ENCODE results near the gene PRKD3.
A peak's percentile ranks its signal among the peaks of the same experiment; 100 is the strongest.

PRKD3 gene

DNA sequence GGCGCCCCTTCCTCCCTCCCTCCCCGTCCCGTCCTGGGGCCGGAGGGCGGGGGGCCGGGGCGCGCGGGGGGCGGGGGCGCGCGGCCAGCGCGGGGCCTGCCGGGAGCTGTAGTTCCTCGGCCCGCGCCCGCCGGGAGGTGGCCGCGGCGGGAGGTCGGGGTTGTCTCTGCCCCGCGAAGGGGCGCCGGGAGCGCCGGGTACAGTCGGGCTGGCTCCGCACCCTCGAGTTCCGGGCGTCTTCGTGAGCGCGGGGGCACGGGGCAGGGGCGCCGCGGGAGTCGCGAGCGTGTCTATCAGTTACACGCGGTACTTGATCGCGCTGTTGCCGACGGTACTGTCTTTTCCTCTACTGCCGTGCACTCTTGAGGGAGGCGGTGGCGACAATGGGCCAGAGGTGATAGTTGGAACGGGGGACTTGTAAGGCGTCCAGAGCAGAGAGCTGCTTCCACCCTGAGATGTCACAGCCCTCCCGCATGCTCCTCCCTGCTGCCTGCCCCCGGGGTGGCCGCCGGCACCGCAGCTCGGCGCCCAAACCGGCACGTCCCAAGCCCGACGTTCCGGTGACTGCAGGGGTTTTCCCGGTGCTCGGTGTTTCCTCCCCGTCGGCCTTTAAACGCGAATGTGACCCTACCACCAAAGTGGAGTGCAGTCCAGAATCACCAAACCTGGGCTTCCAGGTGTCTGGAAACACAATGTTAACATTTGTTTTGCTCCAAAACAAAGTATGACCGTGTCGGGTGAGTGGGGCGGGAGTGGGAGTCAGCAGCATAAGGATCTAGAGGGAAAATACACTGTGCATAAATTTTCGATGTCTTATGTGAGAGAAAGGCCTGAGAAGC is at the start of gene PRKD3:
TSS of gene PRKD3 (minus strand) at position 48 of the 839 bp plus-strand sequence. CDS start 8,309 bp downstream, outside the sequence.
- DNase-seq (ENCODE audit: low read depth) = peak; percentile 59

DNA sequence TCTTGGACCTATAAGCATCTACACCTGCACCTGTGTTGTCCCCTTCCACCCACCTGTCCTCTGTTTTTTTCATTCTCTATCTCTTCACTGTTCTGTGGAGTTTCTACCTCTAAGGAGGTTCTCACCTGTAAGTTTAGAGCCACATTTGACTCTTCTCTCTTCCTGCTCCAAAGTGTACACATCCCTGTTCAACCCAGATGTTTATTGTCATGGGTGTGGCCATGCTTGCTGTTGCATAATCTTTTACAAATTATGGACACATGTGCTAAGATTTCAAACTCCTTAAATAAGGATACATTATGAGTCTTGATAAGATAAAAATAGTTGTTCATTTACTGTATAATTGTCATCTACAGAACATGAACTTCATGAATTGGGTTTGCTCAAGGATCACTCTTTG is 47.4 kb upstream of the PRKD3 start:
- DNase-seq (ENCODE audit: low read depth) = no peak

DNA sequence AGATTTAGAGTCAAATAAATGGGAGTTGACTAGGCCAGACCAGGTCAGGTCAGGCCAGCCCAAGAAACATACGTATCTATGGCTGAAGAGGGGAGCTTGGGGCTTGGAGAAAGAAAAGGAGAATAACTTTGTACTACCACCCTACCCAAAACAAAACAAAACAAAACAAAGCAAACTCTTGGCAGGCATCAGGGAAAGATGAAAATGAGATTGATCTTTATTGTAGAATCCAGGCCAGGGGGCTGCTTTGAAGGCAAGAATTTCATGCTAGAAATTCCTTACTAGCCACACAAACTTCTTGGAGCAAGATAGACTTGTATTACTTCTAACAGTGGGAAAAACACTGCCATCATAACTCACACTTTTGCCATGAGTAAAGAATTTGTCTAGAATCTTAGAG is 46.0 kb upstream of the PRKD3 start:
- no peak for DNase-seq (ENCODE audit: low read depth)

DNA sequence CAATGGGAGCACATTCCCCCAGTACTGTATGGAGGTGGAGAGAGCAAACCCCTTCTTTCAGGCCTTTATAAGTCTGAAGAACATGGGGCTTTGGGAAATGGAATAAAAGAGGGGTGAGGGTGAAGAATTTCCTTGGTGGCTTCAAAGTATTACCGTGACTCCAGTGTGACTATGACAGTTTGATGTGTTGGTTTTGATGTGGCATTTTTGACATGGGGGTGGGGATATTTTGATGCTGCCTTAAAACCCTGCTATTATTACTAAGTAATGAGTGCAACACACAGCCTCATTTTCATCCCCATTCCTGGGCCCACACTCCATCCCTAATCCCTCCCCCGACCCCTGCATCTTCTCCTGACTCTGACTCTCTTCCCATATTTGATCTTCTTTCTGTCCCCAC is 43.4 kb upstream of the PRKD3 start:
- DNase-seq (ENCODE audit: low read depth) = peak; percentile 33

DNA sequence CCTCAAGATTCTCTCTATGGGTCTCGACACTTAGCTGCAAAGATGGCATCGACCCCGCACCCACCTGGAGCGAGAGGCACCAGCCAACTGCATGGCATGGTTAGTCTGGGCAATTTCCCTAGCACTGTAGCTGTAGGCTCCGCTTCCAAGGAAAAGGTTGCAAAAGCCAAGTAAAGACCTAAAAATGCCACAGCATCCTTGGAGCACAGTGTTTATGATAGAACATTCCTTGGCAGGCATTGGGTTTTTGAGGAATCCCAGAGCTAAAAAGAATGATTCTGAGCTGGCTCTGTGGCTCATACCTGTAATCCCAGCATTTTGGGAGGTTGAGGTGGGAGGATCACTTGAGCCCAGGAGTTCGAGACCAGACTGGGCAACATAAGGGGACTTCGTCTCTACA is 42.7 kb upstream of the PRKD3 start:
- DNase-seq (ENCODE audit: low read depth) = no peak

DNA sequence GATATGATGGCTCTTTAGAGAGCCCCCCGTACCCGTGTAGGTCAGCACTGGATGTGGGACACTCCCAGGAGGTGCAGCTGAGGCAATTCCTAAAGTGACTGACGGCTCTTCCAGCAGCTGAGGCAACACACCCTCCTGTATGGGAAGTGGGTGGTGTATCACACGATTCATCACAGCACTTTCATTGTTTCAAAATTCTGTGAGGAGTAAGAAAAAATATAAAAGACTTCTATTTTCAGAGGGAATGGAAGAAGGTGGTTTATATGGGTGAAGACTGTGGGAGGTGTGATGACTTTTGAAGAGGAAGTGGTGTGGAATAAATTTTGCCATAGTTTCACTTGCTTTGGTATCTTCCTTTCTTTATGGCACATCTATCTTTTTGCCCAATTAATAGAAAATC is 42.1 kb upstream of the PRKD3 start:
- no peak for DNase-seq (ENCODE audit: low read depth)

DNA sequence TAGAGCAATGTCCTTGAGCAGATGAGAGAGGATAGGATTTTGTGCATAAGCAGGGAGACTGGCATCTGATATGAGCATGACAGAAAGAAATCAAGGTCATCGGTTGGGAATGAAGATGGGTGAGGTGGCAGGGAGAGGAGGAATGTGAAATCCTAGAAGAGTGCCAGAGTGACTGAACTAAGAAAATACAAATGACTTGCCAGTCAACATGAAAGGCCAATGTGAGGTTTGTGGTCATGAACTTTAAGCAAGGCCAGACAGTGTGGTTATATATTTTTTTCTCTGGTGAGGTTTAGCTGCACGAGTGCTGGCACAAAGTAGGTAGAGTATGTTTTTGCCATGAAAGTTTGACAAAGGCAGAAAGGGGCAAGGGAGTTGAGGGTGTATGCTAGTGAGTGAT is 41.0 kb upstream of the PRKD3 start:
- DNase-seq (ENCODE audit: low read depth) = no peak

DNA sequence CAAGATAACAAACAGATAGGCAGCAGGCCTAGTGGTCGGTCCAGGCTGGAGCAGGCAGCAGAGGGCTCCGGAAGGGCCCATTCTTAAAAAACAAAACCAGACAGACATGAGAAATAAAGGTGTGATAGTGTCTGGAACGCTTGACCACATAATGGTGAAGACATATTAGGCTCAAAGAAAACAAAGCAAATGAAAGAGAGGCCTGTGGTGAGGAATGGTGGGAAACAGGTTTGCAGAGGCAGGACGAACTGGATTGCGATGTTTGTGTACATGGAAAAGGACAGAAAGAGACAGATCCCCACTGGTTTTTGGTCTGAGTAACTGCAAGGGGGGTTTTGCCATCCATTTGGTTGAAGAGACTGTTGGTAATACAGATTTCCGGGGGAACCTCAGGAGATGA is 39.7 kb upstream of the PRKD3 start:
- no peak for DNase-seq (ENCODE audit: low read depth)

DNA sequence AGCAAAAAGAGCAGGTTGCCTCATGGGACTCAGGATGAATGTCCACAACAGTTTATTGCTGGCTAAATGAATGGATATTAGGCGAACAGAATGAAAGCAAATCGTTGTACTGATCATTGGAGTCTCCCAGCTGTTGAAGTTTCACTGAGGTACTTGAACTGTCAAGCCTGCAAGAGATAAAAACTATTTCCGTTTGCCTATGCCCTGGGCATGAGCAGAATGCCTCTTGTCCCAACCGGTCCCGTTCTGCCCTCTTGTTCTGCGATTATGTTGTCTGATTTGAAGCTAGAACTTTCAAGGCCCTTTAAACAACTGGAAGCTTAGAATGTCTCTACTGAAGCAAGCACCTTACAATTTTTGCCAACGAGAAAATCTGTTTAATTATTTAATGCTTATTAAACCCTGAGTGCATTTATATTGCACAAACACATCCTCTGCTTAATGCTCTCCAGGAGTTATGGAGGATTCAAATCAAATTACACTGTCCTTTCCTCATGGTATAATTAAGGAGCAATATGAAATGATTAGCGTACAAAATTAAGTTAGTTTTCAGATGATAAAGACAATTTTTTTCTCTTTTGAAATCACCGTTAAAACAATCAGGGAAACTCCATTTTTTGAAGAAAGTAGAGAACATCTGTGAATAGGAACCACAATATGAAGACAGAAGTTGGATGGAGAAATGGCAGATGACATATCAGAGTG is 37.5 kb upstream of the PRKD3 start:
- DNase-seq (ENCODE audit: low read depth) = no peak

DNA sequence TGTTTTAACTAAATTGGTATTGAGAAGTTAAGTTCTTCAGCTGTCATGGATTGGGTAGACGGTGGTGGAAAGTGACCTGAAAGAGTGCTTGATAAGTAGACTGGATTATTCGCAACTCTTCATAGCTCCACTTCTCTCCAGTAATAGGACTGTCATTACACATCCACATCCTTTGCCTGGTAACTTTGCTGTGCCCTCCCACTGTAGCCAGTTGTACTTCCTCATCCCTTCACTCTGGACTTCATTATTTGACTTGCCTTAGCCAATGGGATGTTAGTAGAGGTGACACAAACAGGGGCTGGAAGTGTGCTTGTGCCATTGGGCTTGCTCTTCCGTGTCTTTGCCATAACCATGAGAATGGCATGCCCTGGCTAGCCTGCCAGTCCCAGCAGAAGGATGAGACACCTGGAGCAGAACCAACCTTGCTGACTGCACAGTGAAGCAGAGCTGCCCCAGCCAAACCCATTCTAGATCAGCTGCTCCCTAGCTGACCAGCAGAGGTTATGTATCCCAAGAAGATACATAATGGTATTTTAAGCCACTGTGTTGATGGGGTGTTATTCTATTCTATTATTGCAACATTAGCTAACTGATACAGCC is 36.7 kb upstream of the PRKD3 start:
- DNase-seq (ENCODE audit: low read depth) = no peak

DNA sequence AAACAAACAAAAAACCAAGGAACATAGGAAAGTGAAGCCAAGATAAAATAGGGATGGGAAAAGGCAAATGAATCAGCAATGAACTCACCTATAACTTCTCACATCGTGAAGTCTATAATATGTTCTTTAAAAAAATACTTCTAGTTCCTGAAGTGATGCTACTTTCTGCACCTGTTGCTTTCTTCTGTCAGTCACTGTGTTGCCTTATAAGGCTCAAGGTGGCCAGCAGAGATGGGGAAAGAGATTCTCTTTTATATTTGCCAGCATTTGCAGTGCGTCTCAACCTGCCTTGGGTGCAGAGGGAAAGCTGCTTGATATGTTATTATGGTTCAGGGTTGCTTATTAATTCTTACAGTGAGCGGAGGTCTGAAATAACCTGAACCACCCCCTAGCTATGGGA is 33.8 kb upstream of the PRKD3 start:
- DNase-seq (ENCODE audit: low read depth) = no peak

DNA sequence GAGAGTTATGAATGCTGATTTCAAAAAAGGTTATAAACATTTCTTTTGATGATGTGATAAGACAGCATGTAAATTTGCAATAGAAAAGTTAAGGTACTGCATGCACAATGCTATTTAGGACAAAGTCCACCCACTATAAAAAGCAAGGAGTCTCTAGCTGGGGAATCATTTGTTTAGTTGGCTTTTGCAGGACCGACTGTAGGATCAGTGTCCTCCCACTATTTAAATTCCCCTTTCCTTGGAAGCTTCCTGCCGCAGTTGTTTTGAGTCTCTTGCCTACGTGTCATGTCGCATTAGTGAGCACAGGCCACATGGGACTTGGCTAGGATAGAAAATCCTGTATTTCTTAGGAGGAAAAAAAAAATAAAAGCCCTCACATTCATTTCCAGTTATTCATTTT is 32.9 kb upstream of the PRKD3 start:
- DNase-seq (ENCODE audit: low read depth) = no peak

DNA sequence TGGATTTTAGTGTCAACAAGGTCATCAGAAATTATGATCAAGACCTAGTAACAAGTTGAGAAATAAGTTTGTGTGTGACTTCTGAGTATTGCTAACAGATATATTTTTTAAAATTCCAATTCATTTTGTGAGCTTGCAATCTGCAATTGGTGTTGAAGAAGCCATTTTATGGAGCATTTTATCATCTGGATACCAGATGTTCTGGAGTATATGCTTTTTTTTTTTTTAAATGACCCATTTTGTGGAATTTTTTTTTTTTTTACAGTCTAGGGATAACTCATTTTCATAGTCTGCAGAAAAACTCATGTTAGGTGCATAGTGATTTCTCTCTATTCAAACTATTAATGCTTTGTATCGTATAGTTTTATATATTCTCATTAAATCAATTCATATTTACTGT is 32.4 kb upstream of the PRKD3 start:
- no peak for DNase-seq (ENCODE audit: low read depth)

DNA sequence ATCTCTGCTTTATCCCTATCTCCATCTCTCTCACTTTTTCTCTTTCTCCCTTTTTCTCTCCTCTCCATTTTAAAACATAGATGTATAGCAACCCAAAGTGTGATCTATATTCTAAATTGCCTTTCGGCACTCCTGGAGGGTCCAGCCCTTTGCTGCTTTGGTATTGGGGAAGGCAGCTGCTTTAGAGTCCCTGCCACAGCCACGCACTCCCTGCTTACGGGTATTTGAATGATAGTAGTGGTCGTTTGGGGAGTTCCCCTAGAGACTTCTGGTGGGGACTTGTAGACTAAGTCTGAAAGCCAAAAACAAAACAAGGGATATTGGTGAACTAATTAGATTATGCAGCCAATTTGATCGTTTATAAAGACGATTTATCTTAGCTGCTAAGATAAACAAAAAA is 31.7 kb upstream of the PRKD3 start:
- no peak for DNase-seq (ENCODE audit: low read depth)

DNA sequence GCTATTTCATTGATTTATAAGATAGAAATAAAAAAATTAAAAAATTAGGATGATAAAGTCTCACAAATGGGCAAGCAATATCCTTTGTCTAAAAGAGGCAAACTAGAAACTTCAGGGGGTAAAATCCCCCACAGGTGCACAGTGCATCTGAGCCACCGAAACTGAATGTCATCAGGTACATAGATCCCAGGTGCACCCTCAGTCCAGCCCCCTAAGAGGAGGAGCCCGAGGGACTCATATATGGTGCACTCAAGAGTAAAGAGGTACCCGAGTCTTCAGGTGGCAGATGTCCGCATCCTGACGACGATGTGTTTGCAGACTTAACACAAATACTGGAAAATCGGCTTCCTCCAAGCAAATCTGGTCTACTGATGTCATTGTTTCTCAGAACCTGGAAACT is 31.1 kb upstream of the PRKD3 start:
- no peak for DNase-seq (ENCODE audit: low read depth)

DNA sequence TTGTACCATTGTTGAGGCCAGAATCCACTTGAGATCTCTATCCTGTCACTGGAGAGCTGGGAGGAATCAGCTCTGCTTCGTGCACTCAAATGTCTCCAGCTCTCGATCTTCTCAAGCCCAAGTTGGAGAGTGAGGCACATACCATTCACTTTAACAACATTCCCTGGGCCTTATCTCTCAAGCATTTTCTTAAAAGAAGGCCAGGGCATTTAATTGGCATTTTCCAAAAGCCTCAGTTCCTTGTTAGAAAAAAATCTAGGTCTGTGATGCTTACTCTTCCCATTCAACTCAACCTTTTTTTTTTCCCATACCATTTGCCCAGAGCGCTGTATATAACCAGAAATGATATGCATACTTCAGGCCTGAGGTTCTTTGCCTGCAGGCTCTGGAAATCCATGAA is 29.9 kb upstream of the PRKD3 start:
- DNase-seq (ENCODE audit: low read depth) = no peak

DNA sequence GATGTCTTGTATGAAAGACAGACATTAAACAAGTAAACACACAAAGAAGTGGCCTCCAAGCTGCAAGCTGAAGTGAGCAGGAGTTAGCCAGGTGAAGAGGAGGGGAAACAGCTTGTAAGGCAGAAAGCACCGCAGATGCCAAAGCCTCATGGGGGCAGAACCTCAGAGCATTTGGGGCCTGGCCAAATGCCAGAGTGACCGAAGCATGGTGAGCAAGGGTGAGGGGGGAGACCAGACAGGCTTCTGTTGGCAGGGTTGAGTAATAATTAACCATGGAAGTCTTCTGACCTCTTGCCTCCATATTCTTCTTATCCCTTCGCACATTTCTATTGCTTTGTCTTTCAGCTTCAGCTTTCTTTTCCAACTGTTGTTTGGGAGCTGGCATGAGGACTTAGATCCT is 25.4 kb upstream of the PRKD3 start:
- DNase-seq (ENCODE audit: low read depth) = no peak

DNA sequence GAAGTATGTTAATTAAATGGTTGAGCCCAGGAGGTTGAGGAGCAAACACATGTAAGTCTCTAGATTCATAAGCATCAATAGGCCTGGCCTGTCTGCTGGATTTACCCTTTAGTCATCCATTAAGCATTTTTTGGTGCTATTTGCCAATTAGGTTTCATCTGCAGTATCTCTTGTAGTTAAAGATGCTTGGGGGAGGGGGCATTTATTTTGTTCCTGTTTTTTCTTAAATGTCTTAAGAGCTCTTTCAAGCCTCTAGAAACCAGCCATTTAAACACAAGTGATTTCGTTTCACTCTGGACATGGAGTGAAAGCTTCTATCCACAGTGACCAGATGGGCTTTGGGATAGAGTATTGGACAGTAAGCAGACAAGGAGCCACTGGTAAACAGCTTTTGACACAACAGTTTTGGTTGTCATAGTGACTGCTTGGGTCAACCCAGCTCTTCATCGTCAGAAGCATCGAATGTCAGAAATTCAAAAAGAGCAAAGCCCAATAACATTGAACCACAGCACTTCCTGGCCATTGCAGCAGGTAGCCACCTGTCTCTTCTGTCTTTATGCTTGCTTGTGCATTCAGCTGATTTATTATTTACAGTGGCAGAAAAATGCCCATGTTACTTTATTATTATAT is 24.7 kb upstream of the PRKD3 start:
- no peak for DNase-seq (ENCODE audit: low read depth)

DNA sequence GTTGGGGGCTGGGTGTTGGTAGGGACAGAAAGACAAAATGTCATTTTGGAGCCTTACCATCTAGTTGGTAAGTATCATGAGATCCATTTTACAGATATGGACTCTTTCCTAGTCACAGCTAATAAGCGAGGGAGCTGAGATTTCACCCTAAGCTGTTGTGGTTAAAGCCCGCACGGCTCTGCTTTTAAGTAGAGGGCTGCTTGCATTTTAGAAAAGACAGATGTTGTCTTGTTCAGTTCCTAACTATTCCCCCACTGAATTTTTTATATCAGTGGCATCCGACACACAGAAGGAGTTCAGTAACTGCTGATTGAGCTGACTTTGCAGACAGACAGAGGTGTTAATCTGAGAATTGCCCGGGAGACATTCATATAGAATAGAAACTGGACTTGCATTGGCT is 23.5 kb upstream of the PRKD3 start:
- no peak for DNase-seq (ENCODE audit: low read depth)

DNA sequence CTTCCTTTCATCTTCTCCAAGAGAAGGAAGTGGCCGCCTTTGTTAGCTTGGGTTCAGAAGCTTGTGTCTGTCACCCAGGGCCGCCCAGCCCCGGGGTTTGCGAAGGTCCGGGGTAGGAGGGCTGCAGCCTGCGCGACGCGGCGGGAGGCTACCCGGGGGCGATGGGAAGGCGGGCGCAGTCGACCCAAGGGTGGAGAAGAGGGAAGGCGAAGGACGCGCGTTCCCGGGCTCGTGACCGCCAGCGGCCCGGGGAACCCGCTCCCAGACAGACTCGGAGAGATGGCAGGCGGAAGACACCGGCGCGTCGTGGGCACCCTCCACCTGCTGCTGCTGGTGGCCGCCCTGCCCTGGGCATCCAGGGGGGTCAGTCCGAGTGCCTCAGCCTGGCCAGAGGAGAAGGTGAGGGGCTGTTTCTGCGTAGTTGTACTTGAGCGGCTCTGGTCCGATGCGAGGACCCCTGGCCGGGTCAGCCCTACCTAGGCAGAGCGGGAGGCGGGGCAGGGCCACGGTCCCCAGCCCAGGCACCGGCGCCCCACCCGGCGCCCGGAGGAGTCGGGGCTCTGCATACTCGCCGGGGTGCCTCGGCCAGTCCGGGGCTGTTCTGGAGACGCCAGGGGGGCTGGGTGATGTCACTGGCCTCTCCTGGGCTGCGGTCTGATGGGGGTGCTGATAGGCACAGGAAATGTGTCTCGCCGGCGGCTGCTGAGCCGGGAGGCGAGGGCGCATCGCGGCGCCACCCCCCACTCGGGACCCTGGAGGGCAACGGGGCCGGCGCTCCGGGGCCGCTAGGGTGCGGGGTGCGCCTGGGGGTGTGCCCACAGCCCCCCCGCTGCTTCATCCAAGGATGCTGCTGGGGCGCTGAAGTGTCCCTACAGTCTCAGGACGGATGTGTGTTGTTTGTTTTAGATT is 20.1 kb upstream of the PRKD3 start, which contains the start of gene QPCT:
TSS of gene QPCT (plus strand) at position 178 of the 909 bp plus-strand sequence. CDS start at position 280, 102 bp downstream.
- peak; percentile 45 for DNase-seq (ENCODE audit: low read depth)

All from stimulated activated CD4-positive, alpha-beta T cell treated with anti-CD3 and anti-CD28 coated beads, Interleukin-2, amount 100 ng/mL, for 4 hours (primary cell).